Memory B cell (primary cell): ENCODE data around the gene PLXNB2.
A peak's percentile ranks its signal among the peaks of the same experiment; 100 is the strongest.

ENCODE experiments used
- ATAC-seq: fragments of 150-1000 bp; cut with Tn5 transposase; 2 replicates; pipeline ENCODE4 v1.10.0; 2021; ENCODE audit warnings: low read depth, mild to moderate bottlenecking, moderate library complexity
- DNase-seq, 2 donors: peaks; one replicate each; pipeline ENCODE4 v3.0.0; 2022; ENCODE audit warnings: low spot score in 2 of 2
- H3K27ac Mint-ChIP-seq: one replicate; pipeline ENCODE4 v1.8.0; 2022; ENCODE audit warnings: mild to moderate bottlenecking, moderate library complexity, mixed read lengths
- H3K27me3 Mint-ChIP-seq: one replicate; pipeline ENCODE4 v1.8.0; 2022; ENCODE audit warnings: mixed read lengths
- H3K36me3 Mint-ChIP-seq: one replicate; pipeline ENCODE4 v1.8.0; 2022; ENCODE audit warnings: mild to moderate bottlenecking, mixed read lengths
- H3K4me1 Mint-ChIP-seq: one replicate; pipeline ENCODE4 v1.8.0; 2022; ENCODE audit warnings: mixed read lengths
- H3K4me3 Mint-ChIP-seq: one replicate; pipeline ENCODE4 v1.8.0; 2022; ENCODE audit warnings: mild to moderate bottlenecking, moderate library complexity, mixed read lengths
- H3K9me3 Mint-ChIP-seq: one replicate; pipeline ENCODE4 v1.8.0; 2022; ENCODE audit warnings: mixed read lengths

Gene PLXNB2

GRCh38 chr22:50310031-50310722, 2.7 kb upstream of the PLXNB2 start:
- peaks cover 19% of the 10 kb centered on the region for H3K4me1 Mint-ChIP-seq
- H3K9me3 Mint-ChIP-seq: no peaks in the 10 kb centered on the region
- no peak for ATAC-seq
- H3K27me3 Mint-ChIP-seq: no peaks in the 10 kb centered on the region
- H3K27ac Mint-ChIP-seq: no peak overlapping the region
- DNase-seq: no peak
- H3K36me3 Mint-ChIP-seq: no peaks in the 10 kb centered on the region
- H3K4me3 Mint-ChIP-seq: no peak overlapping the region

DNA sequence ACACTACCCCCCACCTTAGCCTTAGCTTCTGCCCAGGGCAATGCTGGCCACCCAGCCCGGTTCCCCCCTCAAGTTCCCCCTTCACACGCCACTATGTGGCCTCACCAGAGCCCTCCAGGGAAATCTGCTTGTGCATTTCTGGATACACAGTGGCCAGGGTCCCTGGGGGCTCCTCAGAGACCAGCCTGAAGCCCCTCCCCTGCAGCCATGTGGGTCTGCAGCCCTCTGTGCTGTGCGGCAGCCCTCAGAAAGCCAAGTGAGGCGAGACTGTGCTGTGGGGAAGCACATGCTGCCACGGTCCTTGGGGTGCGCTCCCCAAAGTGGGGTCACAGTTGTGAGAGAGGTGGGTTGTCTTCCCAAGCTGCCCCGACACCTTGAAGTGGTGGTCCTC, 2.1 kb upstream of the PLXNB2 start:
- DNase-seq (no peak), ATAC-seq (no peak)
- no peaks in the 10 kb centered on the region for H3K27me3 Mint-ChIP-seq
- no peaks in the 10 kb centered on the region for H3K9me3 Mint-ChIP-seq
- H3K4me1 Mint-ChIP-seq: peaks cover 24% of the 10 kb centered on the region
- no peak overlapping the region for H3K27ac Mint-ChIP-seq
- no peaks in the 10 kb centered on the region for H3K36me3 Mint-ChIP-seq
- no peak overlapping the region for H3K4me3 Mint-ChIP-seq

GRCh38 chr22:50308986-50309600, 1.6 kb upstream of the PLXNB2 start:
- DNase-seq (no peak), ATAC-seq (no peak)
- Mint-ChIP-seq H3K27me3 (no peaks in the 10 kb centered on the region), H3K27ac (peak overlapping the region; percentile 63), H3K9me3 (no peaks in the 10 kb centered on the region), H3K4me3 (peak overlapping the region; percentile 45), H3K36me3 (no peaks in the 10 kb centered on the region), H3K4me1 (peaks cover 24% of the 10 kb centered on the region)

- Mint-ChIP-seq H3K4me1 (peaks cover 29% of the 10 kb centered on the region), H3K27me3 (no peaks in the 10 kb centered on the region), H3K27ac (peak overlapping the region; percentile 63), H3K36me3 (no peaks in the 10 kb centered on the region), H3K4me3 (peak overlapping the region; percentile 45), H3K9me3 (no peaks in the 10 kb centered on the region)
- ATAC-seq: no peak
- DNase-seq: no peak
Measured at GRCh38 chr22:50308597-50308935, 1.1 kb upstream of the PLXNB2 start.

GRCh38 chr22:50307890-50308596, 597 bp upstream of the PLXNB2 start:
- ATAC-seq: no peak
- peak overlapping the region; percentile 67 for H3K4me3 Mint-ChIP-seq
- H3K36me3 Mint-ChIP-seq: no peaks in the 10 kb centered on the region
- no peaks in the 10 kb centered on the region for H3K27me3 Mint-ChIP-seq
- peaks cover 31% of the 10 kb centered on the region for H3K4me1 Mint-ChIP-seq
- H3K9me3 Mint-ChIP-seq: no peaks in the 10 kb centered on the region
- H3K27ac Mint-ChIP-seq: no peak overlapping the region
- DNase-seq: no peak

DNA sequence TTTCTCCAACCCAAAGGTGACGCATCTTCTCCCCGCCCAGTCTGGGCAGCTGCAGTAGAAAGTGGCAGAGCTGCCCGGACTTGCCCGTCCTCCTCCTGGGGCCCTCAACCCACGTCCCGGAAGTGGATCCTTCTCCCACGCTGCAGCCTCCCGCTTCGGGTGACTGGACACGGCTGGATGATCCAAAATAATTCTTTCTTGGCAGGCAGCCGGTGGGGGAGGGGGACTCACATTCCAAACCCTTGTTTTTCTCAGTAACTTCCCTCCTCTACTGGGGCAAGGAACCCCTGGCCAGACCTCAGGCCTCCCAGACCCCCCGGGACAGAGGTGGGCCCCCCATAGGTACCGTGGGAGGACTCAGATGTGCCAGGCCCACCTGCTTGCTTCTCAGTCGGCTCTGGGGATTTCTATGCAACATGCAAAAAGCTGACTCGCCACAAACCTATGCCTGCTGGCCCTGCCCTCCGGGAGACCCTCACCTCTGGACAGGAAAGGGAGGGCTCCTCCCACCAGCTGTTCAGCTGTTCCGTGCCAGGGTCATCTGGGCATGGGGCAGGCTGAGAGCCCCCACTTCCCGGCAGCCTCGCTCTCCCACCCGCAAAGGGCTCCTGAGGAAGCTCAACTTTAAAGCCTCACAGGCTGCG, 1.4 kb downstream of the PLXNB2 start:
- Mint-ChIP-seq H3K36me3 (no peaks in the 10 kb centered on the region), H3K9me3 (no peaks in the 10 kb centered on the region), H3K4me3 (peak overlapping the region; percentile 80), H3K27ac (no peak overlapping the region), H3K4me1 (peaks cover 45% of the 10 kb centered on the region), H3K27me3 (no peaks in the 10 kb centered on the region)
- ATAC-seq (no peak), DNase-seq (no peak)

DNA sequence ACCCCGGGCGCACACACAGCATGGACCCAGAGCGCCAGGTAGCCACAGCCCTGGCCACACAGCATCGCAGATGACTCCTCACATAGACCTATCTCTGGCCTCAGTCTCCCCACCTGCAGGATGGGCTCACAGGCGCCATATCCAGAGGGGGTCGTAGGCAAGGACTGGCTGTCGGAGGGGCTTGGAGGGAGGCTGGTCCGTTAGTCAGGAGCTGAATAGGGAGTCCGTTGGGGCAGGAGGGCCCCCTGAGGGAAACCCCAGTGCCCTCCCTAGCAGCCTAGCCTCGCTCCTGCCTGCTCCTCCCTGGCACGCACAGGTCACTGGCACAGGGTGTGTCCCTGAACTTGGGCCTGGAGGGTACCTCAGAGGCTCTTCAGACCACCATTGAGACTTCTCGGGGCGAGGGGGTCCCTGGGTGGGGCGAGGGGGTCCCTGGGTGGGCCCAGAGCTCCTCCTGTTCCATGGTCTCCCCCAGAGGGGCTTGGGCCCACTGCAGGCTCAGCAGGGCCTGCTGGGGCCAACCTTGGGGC, 2.0 kb downstream of the PLXNB2 start:
- Mint-ChIP-seq H3K36me3 (no peaks in the 10 kb centered on the region), H3K4me1 (peaks cover 49% of the 10 kb centered on the region), H3K27me3 (no peaks in the 10 kb centered on the region), H3K4me3 (peak overlapping the region; percentile 80), H3K27ac (no peak overlapping the region), H3K9me3 (no peaks in the 10 kb centered on the region)
- no peak for DNase-seq
- ATAC-seq: no peak

GRCh38 chr22:50304528-50305392, 2.7 kb downstream of the PLXNB2 start:
- DNase-seq (no peak), ATAC-seq (peak; percentile 25)
- no peaks in the 10 kb centered on the region for H3K27me3 Mint-ChIP-seq
- no peaks in the 10 kb centered on the region for H3K9me3 Mint-ChIP-seq
- peak overlapping the region; percentile 29 for H3K27ac Mint-ChIP-seq
- no peaks in the 10 kb centered on the region for H3K36me3 Mint-ChIP-seq
- H3K4me3 Mint-ChIP-seq: peak overlapping the region; percentile 60
- H3K4me1 Mint-ChIP-seq: peaks cover 49% of the 10 kb centered on the region

DNA sequence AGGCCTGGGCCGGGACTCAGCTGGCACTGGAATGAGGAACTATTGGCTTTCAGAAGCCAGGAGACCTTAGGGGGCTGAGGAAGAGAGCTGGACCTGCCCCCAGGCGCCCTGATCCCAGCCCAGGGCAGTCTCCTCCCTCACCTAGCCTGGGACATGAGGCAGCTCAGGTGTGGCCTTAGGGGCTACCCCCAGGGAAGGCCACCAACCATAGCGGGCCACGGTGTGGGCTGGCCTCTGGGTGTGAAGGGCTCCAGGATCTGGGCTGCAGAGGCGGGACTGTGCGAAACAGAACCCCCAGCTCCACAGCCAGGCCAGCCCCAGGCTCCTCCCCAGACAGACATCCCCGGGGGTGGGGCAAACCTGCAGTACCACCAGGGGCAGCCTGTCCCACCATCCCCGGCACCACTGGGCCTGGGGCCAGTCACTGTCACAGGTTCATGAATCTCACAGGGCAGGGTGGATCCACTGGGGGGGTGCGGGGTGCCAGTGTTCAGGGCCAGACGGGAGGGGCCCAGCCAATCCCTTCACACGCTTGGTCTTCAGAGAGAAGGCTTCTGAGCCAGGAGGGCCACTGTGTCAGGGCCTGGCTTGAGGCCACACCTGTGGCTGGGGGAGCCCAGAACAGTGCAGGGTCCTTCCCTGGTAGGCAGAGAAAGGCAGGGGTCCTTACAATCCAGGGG, 3.5 kb downstream of the PLXNB2 start:
- H3K4me1 Mint-ChIP-seq: peaks cover 50% of the 10 kb centered on the region
- H3K9me3 Mint-ChIP-seq: no peaks in the 10 kb centered on the region
- no peaks in the 10 kb centered on the region for H3K36me3 Mint-ChIP-seq
- peak in 1 of 2 donors; percentile 51 for DNase-seq
- H3K27me3 Mint-ChIP-seq: peaks cover under 1% of the 10 kb centered on the region
- H3K4me3 Mint-ChIP-seq: peak overlapping the region; percentile 60
- H3K27ac Mint-ChIP-seq: peak overlapping the region; percentile 29
- ATAC-seq: peak; percentile 31

DNA sequence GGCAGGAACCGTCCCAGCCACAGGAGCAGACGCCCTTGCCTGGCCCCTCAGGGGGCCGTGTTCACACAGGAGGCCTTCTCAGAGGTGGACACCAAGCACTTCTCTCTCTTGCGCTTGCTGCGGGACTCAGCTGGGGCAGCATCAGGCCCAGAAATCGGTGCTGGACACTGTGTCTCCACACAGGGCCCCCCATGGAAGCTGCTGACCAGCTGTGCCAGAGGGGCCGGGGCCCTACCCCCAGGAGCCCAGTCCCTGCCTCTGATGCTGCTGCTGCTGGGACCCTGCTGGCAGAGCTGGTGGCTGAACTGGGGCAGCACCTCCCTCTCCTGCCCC, 4.0 kb downstream of the PLXNB2 start:
- DNase-seq (no peak), ATAC-seq (no peak)
- Mint-ChIP-seq H3K9me3 (no peaks in the 10 kb centered on the region), H3K36me3 (no peaks in the 10 kb centered on the region), H3K4me3 (no peak overlapping the region), H3K27ac (no peak overlapping the region), H3K27me3 (peaks cover 3% of the 10 kb centered on the region), H3K4me1 (peaks cover 49% of the 10 kb centered on the region)

- Mint-ChIP-seq H3K27ac (no peak overlapping the region), H3K4me3 (no peak overlapping the region), H3K36me3 (no peaks in the 10 kb centered on the region), H3K9me3 (no peaks in the 10 kb centered on the region), H3K27me3 (peaks cover 3% of the 10 kb centered on the region), H3K4me1 (peaks cover 49% of the 10 kb centered on the region)
- ATAC-seq (no peak), DNase-seq (no peak)
Measured at GRCh38 chr22:50302564-50302963, 4.9 kb downstream of the PLXNB2 start.

DNA sequence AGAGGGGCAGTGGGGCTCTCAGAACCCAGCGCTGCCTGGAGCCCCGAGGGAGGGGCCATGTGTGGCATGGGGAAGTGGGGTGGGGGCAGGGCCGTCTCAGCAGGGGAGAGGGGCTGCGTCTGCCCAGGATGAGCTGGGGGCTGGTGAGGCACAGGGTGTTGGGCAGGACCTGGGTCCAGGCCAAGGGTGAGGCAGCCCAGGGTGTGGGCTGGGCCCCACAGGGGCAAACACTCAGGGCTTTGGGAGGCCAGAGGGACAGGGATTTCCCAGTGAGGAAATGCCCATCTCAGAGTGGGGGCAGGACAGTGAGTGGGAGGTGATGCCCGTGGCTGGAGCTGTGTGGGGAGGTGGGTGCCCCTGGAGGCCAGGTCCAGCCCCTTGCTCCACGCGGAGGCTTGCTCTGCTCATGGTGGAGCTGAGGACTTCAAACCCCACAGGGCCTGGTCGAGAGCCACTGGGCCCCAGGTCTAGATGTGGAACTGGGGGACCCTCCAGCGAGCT, 5.4 kb downstream of the PLXNB2 start:
- Mint-ChIP-seq H3K4me3 (peak overlapping the region; percentile 54), H3K27ac (peak overlapping the region; percentile 85), H3K4me1 (peaks cover 52% of the 10 kb centered on the region), H3K27me3 (peaks cover 7% of the 10 kb centered on the region), H3K36me3 (no peaks in the 10 kb centered on the region), H3K9me3 (no peaks in the 10 kb centered on the region)
- no peak for ATAC-seq
- no peak for DNase-seq

- H3K27me3 Mint-ChIP-seq: peaks cover 7% of the 10 kb centered on the region
- H3K9me3 Mint-ChIP-seq: no peaks in the 10 kb centered on the region
- H3K27ac Mint-ChIP-seq: peak overlapping the region; percentile 85
- no peaks in the 10 kb centered on the region for H3K36me3 Mint-ChIP-seq
- DNase-seq (peak in 1 of 2 donors; percentile 56), ATAC-seq (peak; percentile 62)
- peaks cover 52% of the 10 kb centered on the region for H3K4me1 Mint-ChIP-seq
- peak overlapping the region; percentile 54 for H3K4me3 Mint-ChIP-seq
Measured at GRCh38 chr22:50301581-50301991, 5.9 kb downstream of the PLXNB2 start.
